Sigmoid colon (tissue), 7 donors: Measurements from ENCODE around the gene RNF157. TPM values are rescaled to one million over a fixed set of nuclear protein-coding genes. Genes with fewer than 3 reads are reported as not detected.
A peak's percentile ranks its signal among the peaks of the same experiment; 100 is the strongest.

Source experiments
- DNase-seq: peaks from one replicate; pipeline ENCODE4 v3.0.0-alpha.2; 2019
- H3K27ac ChIP-seq, 4 donors: fragments of 200-600 bp; sonication (generic); one replicate each; pipeline ENCODE4 v1.5.1; 2016 to 2019; ENCODE audit warnings: mild to moderate bottlenecking in 1 of 4
- H3K27me3 ChIP-seq, 3 donors: fragments of 200-600 bp; sonication (generic); one replicate each; pipeline ENCODE4 v1.5.1; 2019; ENCODE audit warnings: mild to moderate bottlenecking in 1 of 3
- H3K36me3 ChIP-seq, 4 donors: fragments of 200-600 bp; sonication (generic); one replicate each; pipeline ENCODE4 v1.5.1; 2016 to 2019
- H3K4me1 ChIP-seq, 4 donors: fragments of 200-600 bp; sonication (generic); one replicate each; pipeline ENCODE4 v1.5.1; 2017 to 2019
- H3K4me3 ChIP-seq, 4 donors: fragments of 200-600 bp; sonication (generic); one replicate each; pipeline ENCODE4 v1.5.1; 2017 to 2019; ENCODE audit warnings: mild to moderate bottlenecking in 2 of 4, moderate library complexity in 1 of 4
- H3K9me3 ChIP-seq, 4 donors: fragments of 200-600 bp in 3 of 4; sonication (generic) in 3 of 4; one replicate each; pipeline versions ENCODE4 v1.5.1 to v1.6.1; 2013 to 2019
- CTCF ChIP-seq, 4 experiments: fragments of 450-650 bp in 3 of 4; fragments of 200-600 bp in 1 of 4; IDR thresholded peaks; one replicate each; pipeline ENCODE4 v1.5.1; 2016 to 2019; ENCODE audit warnings: antibody characterized with exemption in 4 of 4, mild to moderate bottlenecking in 3 of 4, moderate library complexity in 2 of 4
- EP300 ChIP-seq, 4 donors: sonication (generic); formaldehyde crosslinking; IDR thresholded peaks; one replicate each; pipeline ENCODE4 v1.6.1; 2017; ENCODE audit warnings: antibody characterized with exemption in 4 of 4
- POLR2A ChIP-seq, 2 donors: fragments of 450-650 bp; IDR thresholded peaks; one replicate each; pipeline ENCODE4 v1.6.1; 2016; ENCODE audit warnings: antibody characterized with exemption in 2 of 2, mild to moderate bottlenecking in 2 of 2, moderate library complexity in 2 of 2
- POLR2AphosphoS5 ChIP-seq, 4 donors: sonication (generic); formaldehyde crosslinking; IDR thresholded peaks; one replicate each; pipeline ENCODE4 v1.6.1; 2017; ENCODE audit warnings: antibody characterized with exemption in 4 of 4
- WGBS, 2 donors: extraction: QIAGEN DNeasy Blood & Tissue Kit; methylation state at CpG; one replicate each; pipeline ENCODE4 v1.1.7; 2013; 5-methylcytosine and 5-hydroxymethylcytosine counted together
- intact Hi-C: fragments of 100-400 bp; cut with DNase I; formaldehyde crosslinking; loops from one replicate; pipeline ENCODE4 v1.15.1; 2023
- polyA plus RNA-seq, 3 donors: library from polyadenylated mRNA; stranded (reverse); fragments of 200-250 nt; gene quantifications; one replicate each; pipeline ENCODE4 v1.2.3, GENCODE V29; 2013
- total RNA-seq, 4 donors: library from RNA; depleted of rRNA; stranded (reverse); fragments of >200 nt; gene quantifications; one replicate each; pipeline ENCODE4 v1.1.0, GENCODE V29; 2016
- donor health status: healthy with polysubstance abuse.
- donor health status: Bipolar disorder and iron deficiency.
- donor health status: healthy.

The RNF157 gene
- total and polyA plus RNA-seq, 7 donors: 3.1 to 29.5 (median 6.0) TPM

DNA sequence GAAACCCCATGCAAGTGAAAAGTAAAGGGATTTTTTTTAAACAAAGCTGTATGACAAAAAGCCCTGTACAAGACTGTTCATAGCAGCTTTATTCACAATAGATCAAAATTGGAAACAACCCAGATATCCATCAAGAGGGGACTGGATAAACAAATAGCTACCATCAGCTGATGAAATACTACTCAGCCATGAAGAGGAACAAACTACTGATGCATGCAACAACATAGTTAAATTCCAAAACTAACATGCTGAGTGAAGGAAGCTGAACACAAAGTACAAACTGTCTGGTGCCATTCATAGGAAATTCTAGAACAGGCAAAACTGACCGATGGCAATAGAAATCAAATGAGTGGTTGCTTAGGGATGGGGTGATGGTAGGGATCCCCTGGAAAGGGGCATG, 114.4 kb downstream of the RNF157 start:
- Histone ChIP-seq H3K27ac (no peak overlapping the region), H3K36me3 (no peaks in the 10 kb centered on the region), H3K4me3 (no peak overlapping the region), H3K9me3 (no peaks in the 10 kb centered on the region), H3K4me1 (peaks cover 2 to 11% (median 10%) of the 10 kb centered on the region in 4 donors), H3K27me3 (peaks cover 0 to 2% (median 0%) of the 10 kb centered on the region in 3 donors)
- WGBS, 2 donors: 95 to 96% methylated on average over 1 of the region's 1 CpG
- no peak for DNase-seq
- TF ChIP-seq CTCF (IDR thresholded peaks at IDR 0.05) (no peak), POLR2A (IDR thresholded peaks at IDR 0.05) (no peak), EP300 (IDR thresholded peaks at IDR 0.05) (no peak), POLR2AphosphoS5 (IDR thresholded peaks at IDR 0.05) (no peak)
- intact Hi-C loops: no loop called here

DNA sequence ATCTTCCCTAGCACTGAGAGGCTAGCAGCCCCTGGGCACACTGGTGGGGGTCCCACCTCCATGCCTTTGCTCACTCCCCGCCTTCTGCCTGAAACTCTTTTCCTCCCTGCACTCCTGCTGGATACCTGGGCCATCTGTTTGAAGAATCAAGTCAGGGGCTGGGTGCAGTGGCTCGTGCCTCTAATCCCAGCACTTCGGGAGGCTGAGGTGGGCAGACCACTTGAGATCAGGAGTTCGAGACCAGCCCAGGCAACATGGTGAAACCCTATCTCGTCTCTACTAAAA, 115.0 kb downstream of the RNF157 start:
- peaks cover 2 to 11% (median 10%) of the 10 kb centered on the region in 4 donors for H3K4me1 ChIP-seq
- WGBS, 2 donors: 92 to 93% methylated on average over 5 of the region's 5 CpGs
- intact Hi-C loops: no loop called here
- no peaks in the 10 kb centered on the region for H3K27me3 ChIP-seq
- no peaks in the 10 kb centered on the region for H3K36me3 ChIP-seq
- TF ChIP-seq POLR2AphosphoS5 (IDR thresholded peaks at IDR 0.05) (no peak), CTCF (IDR thresholded peaks at IDR 0.05) (no peak), POLR2A (IDR thresholded peaks at IDR 0.05) (no peak)
- no peak overlapping the region for H3K27ac ChIP-seq
- no peak overlapping the region for H3K4me3 ChIP-seq
- H3K9me3 ChIP-seq: no peaks in the 10 kb centered on the region
- no peak for DNase-seq

- no peaks in the 10 kb centered on the region for H3K9me3 ChIP-seq
- no peak overlapping the region for H3K27ac ChIP-seq
- no peaks in the 10 kb centered on the region for H3K27me3 ChIP-seq
- peaks cover 2 to 11% (median 10%) of the 10 kb centered on the region in 4 donors for H3K4me1 ChIP-seq
- TF ChIP-seq POLR2AphosphoS5 (IDR thresholded peaks at IDR 0.05) (no peak), POLR2A (IDR thresholded peaks at IDR 0.05) (no peak)
- 90 to 92% methylated on average over 22 of the region's 22 CpGs for WGBS, 2 donors
- H3K4me3 ChIP-seq: no peak overlapping the region
- H3K36me3 ChIP-seq: no peaks in the 10 kb centered on the region
- intact Hi-C loops: no loop called here
- DNase-seq: peak; percentile 62
Measured at GRCh38 chr17:76124582-76125390, 115.5 kb downstream of the RNF157 start.

- 77 to 78% methylated on average over 9 of the region's 9 CpGs for WGBS, 2 donors
- TF ChIP-seq POLR2A (IDR thresholded peaks at IDR 0.05): no peak
- TF ChIP-seq EP300 (IDR thresholded peaks at IDR 0.05): no peak
- no peak for TF ChIP-seq CTCF (IDR thresholded peaks at IDR 0.05)
- no peak for TF ChIP-seq POLR2AphosphoS5 (IDR thresholded peaks at IDR 0.05)
Measured at GRCh38 chr17:76123749-76124581, 116.3 kb downstream of the RNF157 start.

GRCh38 chr17:76123191-76123499, 117.1 kb downstream of the RNF157 start:
- Histone ChIP-seq H3K27me3 (no peaks in the 10 kb centered on the region), H3K4me1 (peaks cover 2 to 11% (median 10%) of the 10 kb centered on the region in 4 donors), H3K9me3 (no peaks in the 10 kb centered on the region), H3K4me3 (no peak overlapping the region), H3K36me3 (no peaks in the 10 kb centered on the region), H3K27ac (no peak overlapping the region)
- intact Hi-C loops: loop anchor here (2.0 kb wide), 1 partner anchor 32 kb away; no protein-coding TSS in a partner anchor
- DNase-seq: no peak
- TF ChIP-seq CTCF (IDR thresholded peaks at IDR 0.05) (no peak), POLR2AphosphoS5 (IDR thresholded peaks at IDR 0.05) (no peak), EP300 (IDR thresholded peaks at IDR 0.05) (no peak), POLR2A (IDR thresholded peaks at IDR 0.05) (no peak)
- WGBS, 2 donors: 82 to 86% methylated on average over 5 of the region's 5 CpGs

More at GRCh38 chr17:76123749-76124581, 116.3 kb downstream of the RNF157 start:
- Histone ChIP-seq H3K4me1 (peaks cover 2 to 11% (median 10%) of the 10 kb centered on the region in 4 donors), H3K36me3 (no peaks in the 10 kb centered on the region), H3K9me3 (no peaks in the 10 kb centered on the region), H3K4me3 (no peak overlapping the region), H3K27ac (no peak overlapping the region), H3K27me3 (no peaks in the 10 kb centered on the region)
- DNase-seq: peak; percentile 60
- intact Hi-C loops: loop anchor here (2.0 kb wide), 1 partner anchor 31 kb away; no protein-coding TSS in a partner anchor
